IgD-negative memory B cell (primary cell): Measurements from ENCODE around the gene SRPK1. TPM values are rescaled to one million over a fixed set of nuclear protein-coding genes. Genes with fewer than 3 reads are reported as not detected.
"Not testable (repeated sequence)": the region's sequence is repeated elsewhere in the genome, so short reads cannot be mapped to it uniquely, and the experiment has no call there.

ENCODE experiments used
- H3K27ac Mint-ChIP-seq, 3 donors: one replicate each; pipeline ENCODE4 v1.8.0; 2020 to 2022; ENCODE audit warnings: mild to moderate bottlenecking in 3 of 3, mixed read lengths in 3 of 3, moderate library complexity in 1 of 3
- H3K27me3 Mint-ChIP-seq: one replicate; pipeline ENCODE4 v1.8.0; 2021; ENCODE audit warnings: mixed read lengths
- H3K36me3 Mint-ChIP-seq: one replicate; pipeline ENCODE4 v1.8.0; 2020; ENCODE audit warnings: mild to moderate bottlenecking, mixed read lengths
- H3K4me1 Mint-ChIP-seq, 3 donors: one replicate each; pipeline ENCODE4 v1.8.0; 2020 to 2022; ENCODE audit warnings: mixed read lengths in 3 of 3, mild to moderate bottlenecking in 1 of 3
- H3K4me3 Mint-ChIP-seq, 4 donors: one replicate each; pipeline ENCODE4 v1.8.0; 2020 to 2022; ENCODE audit warnings: mild to moderate bottlenecking in 4 of 4, mixed read lengths in 4 of 4, moderate library complexity in 3 of 4
- H3K9me3 Mint-ChIP-seq, 3 donors: one replicate each; pipeline ENCODE4 v1.8.0; 2020 to 2021; ENCODE audit warnings: mixed read lengths in 3 of 3, mild to moderate bottlenecking in 1 of 3
- polyA plus RNA-seq: library from polyadenylated mRNA; unstranded; fragments of 300-500 nt; fragmentation: Illumina TruSeq; gene quantifications from one replicate; pipeline ENCODE4 v1.2.3, GENCODE V29; 2021

SRPK1 gene
- polyA plus RNA-seq, 1 donor from 2014 or later: 36.0 TPM

DNA sequence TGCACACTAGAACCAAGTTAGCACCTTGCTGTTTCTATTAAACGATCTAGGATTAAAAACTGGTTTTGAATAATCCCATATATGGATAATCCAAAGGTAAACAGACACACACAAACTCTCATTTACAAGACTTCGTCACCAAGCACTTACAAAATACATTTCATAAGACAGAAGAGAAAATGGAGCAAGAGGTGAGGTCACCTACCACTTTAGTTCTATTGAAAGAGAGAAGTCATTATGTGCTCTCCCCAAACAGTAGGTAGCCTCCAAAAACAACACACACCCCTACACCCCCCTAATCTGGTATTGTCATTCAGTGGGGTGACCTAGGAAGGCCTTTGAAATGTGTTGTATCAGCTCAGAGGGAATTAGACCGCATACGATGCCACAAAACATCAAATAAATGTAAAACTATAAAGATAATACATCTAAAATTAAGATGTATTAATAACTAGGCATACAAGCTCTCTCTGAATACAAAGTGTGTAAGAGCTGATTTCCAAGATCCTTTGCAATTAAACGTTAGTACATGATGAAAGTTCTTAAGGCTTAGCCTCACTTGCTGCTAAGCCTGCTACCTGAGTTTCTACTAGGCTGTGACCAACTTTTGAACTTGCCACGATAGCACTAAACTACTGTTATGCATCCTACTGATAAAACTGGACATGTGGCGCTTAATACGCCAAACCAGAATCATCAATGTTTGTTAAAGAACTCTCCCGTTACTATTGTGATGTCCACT lies 1.6 kb downstream of the SRPK1 start:
- H3K4me1 Mint-ChIP-seq: peaks cover 18 to 31% (median 23%) of the 10 kb centered on the region in 3 donors
- peak overlapping the region; percentile 55 to 96 (median 93) for H3K27ac Mint-ChIP-seq
- H3K27me3 Mint-ChIP-seq: no peaks in the 10 kb centered on the region
- peaks cover 4% of the 10 kb centered on the region for H3K36me3 Mint-ChIP-seq
- H3K9me3 Mint-ChIP-seq: no peaks in the 10 kb centered on the region
- peak overlapping the region; percentile 89 to 97 (median 96) for H3K4me3 Mint-ChIP-seq

DNA sequence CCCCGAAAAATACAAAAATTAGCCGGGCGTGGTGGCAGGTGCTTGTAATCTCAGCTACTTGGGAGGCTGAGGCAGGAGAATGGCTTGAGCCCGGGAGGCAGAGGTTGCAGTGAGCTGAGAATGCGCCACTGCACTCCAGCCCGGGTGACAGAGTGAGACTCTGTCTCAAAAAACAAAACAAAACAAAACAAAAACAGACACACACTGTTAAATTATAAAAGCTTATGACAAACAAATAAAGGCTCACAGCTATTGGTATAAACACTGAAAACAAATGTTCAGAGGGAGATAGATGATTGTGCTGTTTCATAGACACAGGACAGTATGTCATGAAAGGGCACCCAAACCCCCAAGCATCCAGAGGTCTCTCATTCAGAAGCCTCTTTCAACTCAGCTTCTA lies 4.0 kb downstream of the SRPK1 start:
- not testable (repeated sequence) for H3K9me3 Mint-ChIP-seq, H3K36me3 Mint-ChIP-seq, H3K4me3 Mint-ChIP-seq, H3K27ac Mint-ChIP-seq, H3K27me3 Mint-ChIP-seq
- peaks cover 20 to 30% (median 26%) of the 10 kb centered on the region in 3 donors for H3K4me1 Mint-ChIP-seq

DNA sequence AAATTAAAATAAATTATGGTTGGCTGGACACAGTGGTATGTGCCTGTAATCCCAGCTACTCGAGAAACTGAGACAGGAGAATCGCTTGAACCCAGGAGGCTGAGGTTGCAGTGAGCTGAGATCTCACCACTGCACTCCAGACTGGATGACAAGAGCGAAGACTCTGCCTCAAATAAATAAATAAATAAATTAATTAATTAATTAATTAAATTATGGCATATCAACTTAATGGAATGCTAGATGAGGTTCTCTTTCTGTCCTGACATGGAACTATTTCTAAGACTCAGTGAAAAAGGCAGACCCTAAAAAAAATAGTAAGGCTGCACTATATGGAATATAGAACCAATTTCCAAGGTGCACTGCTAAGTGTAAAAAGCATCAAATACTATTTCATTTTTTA lies 4.8 kb downstream of the SRPK1 start:
- Mint-ChIP-seq H3K27me3 (no peaks in the 10 kb centered on the region), H3K36me3 (peaks cover 7% of the 10 kb centered on the region), H3K4me1 (peaks cover 18 to 26% (median 26%) of the 10 kb centered on the region in 3 donors), H3K4me3 (no peak overlapping the region), H3K27ac (no peak overlapping the region), H3K9me3 (peaks cover 0 to 1% (median 0%) of the 10 kb centered on the region in 3 donors)

DNA sequence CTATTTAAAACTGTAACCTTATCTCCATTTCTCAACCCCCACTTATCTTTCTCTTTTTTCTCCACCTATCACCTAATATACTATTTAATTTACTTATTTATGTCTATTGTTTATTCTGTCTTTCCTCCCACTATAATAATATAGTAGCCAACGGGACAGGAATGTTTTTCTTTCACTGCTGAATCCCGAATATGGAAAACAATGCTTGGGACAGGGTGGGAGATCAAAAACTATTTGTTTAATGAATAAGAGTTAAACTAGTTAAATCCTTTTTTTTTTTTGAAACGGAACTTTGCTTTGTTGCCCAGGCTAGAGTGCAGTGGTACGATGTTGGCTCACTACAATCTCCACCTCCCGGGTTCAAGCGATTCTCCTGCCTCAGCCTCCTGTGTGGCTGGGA lies 6.4 kb downstream of the SRPK1 start:
- H3K27ac Mint-ChIP-seq: peak overlapping the region in 1 of 3 donors; percentile 13
- no peaks in the 10 kb centered on the region for H3K27me3 Mint-ChIP-seq
- peaks cover 17 to 24% (median 22%) of the 10 kb centered on the region in 3 donors for H3K4me1 Mint-ChIP-seq
- H3K9me3 Mint-ChIP-seq: peaks cover 0 to 9% (median 0%) of the 10 kb centered on the region in 3 donors
- H3K36me3 Mint-ChIP-seq: peaks cover 11% of the 10 kb centered on the region
- H3K4me3 Mint-ChIP-seq: no peak overlapping the region

DNA sequence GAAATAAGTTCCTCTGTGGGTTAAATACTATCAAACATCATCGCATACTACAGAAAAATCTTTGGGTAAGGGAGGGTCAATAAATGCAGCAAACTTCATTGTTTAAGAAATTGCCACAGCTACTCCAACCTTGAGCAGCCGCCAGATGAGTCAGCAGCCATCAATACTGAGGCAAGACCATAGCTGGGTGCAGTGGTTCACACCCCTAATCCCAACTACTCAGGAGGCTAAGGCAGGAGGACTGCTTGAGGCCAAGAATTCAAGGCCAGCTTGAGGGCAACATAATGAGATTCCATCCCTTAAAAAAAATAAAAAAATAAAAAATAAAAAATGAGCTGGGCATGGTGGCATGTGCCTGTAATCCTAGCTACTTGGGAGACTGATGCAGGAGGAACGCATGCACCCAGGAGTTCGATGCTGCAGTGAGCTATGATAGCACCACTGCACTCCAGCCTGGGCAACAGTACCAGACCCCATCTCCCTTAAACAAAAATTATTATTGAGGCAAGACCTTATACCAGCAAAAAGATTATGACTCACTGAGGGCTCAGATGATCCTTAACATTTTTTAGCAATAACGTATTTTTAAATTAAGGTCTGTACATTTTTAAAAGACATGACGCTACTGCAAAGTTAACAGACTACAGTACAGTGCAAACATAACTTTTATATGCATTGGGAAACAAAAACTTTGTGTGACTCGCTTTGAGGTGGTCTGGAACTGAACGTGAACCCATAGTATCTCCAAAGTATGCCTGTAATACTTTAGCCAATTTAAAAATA lies 8.8 kb downstream of the SRPK1 start:
- Mint-ChIP-seq H3K4me3 (no peak overlapping the region), H3K9me3 (peaks cover 3 to 23% (median 4%) of the 10 kb centered on the region in 3 donors), H3K4me1 (peaks cover 4 to 10% (median 4%) of the 10 kb centered on the region in 3 donors), H3K27me3 (no peaks in the 10 kb centered on the region), H3K36me3 (peaks cover 21% of the 10 kb centered on the region), H3K27ac (no peak overlapping the region)

DNA sequence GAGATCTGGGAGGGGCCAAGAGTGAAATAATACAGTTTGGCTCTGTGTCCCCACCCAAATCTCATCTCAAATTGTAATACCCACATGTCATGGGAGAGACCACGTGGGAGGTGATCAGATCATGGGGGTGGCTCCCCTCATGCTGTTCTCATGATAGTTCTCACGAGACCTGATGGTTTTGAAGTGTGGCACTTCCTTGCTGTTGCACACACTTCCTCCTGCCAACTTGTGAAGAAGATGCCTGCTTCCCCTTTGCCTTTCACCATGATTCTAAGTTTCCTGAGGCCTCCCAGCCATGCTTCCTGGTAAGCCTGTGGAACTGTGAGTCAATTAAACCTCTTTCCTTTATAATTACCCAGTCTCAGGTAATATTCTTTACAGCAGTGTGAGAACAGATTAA lies 11.3 kb downstream of the SRPK1 start:
- H3K27me3 Mint-ChIP-seq, H3K4me3 Mint-ChIP-seq, H3K27ac Mint-ChIP-seq: not testable (repeated sequence)
- peaks cover 3 to 23% (median 4%) of the 10 kb centered on the region in 3 donors for H3K9me3 Mint-ChIP-seq
- H3K4me1 Mint-ChIP-seq: peaks cover 10 to 15% (median 12%) of the 10 kb centered on the region in 3 donors
- peaks cover 19% of the 10 kb centered on the region for H3K36me3 Mint-ChIP-seq

DNA sequence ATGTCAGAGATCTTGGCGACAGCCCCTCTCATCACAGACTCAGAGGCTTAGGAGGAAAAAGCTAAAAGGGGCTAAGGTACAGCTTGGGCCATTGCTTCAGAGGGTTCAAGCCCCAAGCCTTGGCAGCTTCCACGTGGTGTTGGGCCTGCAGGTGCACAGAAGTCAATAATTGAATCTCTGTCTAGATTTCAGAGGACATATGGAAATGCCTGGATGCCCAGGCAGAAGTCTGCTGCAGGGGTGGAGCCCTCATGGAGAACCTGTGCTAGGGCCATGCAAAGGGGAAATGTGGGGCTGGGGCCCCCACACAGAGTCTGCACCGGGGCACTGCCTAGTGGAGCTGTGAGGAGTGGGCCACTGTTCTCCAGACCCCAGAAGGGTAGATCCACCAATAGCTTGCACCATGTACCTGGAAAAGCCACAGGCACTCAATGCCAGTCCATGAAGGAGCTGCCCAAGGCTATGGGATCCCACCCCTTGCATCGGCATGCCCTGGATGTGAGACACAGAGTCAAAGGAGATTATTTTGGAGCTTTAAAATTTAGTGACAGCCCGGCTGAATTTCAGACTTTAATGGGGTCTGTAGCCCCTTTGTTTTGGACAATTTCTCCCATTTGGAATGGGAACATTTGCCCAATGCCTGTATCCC lies 12.0 kb downstream of the SRPK1 start:
- Mint-ChIP-seq H3K36me3 (peaks cover 19% of the 10 kb centered on the region), H3K4me1 (peaks cover 11 to 15% (median 12%) of the 10 kb centered on the region in 3 donors), H3K9me3 (peaks cover 3 to 23% (median 4%) of the 10 kb centered on the region in 3 donors), H3K4me3 (peak overlapping the region in 1 of 4 donors; percentile 41), H3K27ac (peak overlapping the region in 1 of 3 donors; percentile 23)
- H3K27me3 Mint-ChIP-seq: not testable (repeated sequence)

DNA sequence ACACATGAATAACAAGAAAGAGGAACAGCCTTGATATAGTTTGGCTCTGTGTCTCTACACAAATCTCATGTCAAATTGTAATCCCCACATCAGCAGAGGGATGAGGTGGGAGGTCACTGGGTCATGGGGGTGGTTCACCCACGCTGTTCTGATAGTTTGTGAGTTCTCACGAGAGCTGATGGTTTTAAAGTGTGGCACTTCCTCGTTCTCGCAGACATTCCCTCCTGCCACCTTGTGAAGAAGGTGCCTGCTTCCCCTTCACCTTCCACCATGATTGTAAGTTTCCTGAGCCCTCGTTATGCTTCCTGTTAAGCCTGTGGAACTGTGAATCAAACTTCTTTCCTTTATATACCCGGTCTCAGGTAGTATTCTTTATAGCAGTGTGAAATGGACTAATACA lies 13.1 kb downstream of the SRPK1 start:
- Mint-ChIP-seq H3K36me3 (peaks cover 19% of the 10 kb centered on the region), H3K27ac (no peak overlapping the region), H3K9me3 (peaks cover 3 to 23% (median 4%) of the 10 kb centered on the region in 3 donors), H3K4me1 (peaks cover 11 to 15% (median 12%) of the 10 kb centered on the region in 3 donors), H3K4me3 (no peak overlapping the region), H3K27me3 (no peaks in the 10 kb centered on the region)

DNA sequence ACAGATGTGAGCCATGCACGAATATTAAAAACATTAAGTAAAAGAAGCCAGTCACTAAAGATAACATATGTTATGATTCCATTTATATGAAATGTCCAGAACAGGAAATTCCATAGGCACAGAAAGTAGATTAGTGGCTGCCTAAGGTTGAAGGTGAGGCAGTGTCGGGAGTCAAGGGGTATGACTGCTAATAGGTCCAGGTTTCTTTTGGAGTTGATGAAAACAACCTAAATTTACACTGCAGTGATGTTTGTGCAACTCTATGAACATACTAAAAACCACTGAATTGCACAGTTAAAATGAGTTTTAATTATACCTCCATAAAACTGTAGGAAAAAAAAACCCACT lies 14.4 kb downstream of the SRPK1 start:
- H3K36me3 Mint-ChIP-seq: peaks cover 19% of the 10 kb centered on the region
- H3K4me1 Mint-ChIP-seq: peaks cover 10 to 12% (median 12%) of the 10 kb centered on the region in 3 donors
- no peak overlapping the region for H3K4me3 Mint-ChIP-seq
- peaks cover 3 to 23% (median 4%) of the 10 kb centered on the region in 3 donors for H3K9me3 Mint-ChIP-seq
- H3K27me3 Mint-ChIP-seq: no peaks in the 10 kb centered on the region
- no peak overlapping the region for H3K27ac Mint-ChIP-seq

DNA sequence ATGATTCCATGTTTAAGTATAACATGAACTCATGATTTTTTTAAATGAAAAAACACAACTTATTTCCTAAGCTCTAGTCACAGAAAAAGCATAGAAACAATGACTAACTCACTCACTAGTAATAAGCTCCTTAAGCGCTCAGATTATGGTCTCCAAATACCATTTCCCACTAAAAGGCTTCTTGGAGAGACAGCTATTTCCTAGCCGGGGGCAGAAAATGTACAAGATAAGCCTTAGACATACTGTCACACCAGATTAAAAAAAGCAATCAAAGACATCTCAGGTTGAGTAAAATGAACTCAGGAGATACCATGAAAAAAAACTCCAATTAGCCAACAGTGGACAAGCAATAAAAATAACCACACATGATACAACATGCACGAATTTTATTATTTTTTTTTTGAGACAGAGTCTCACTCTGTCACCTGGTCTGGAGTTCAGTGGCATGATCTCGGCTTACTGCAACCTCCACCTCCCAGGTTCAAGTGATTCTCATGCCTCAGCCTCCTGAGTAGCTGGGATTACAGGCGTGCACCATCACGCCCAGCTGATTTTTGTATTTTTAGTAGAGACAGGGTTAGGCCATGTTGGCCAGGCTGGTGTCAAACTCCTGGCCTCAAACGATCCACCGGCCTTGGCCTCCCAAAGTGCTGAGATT lies 14.9 kb downstream of the SRPK1 start:
- Mint-ChIP-seq H3K36me3 (peaks cover 15% of the 10 kb centered on the region), H3K27ac (no peak overlapping the region), H3K4me1 (peaks cover 10 to 12% (median 10%) of the 10 kb centered on the region in 3 donors)

DNA sequence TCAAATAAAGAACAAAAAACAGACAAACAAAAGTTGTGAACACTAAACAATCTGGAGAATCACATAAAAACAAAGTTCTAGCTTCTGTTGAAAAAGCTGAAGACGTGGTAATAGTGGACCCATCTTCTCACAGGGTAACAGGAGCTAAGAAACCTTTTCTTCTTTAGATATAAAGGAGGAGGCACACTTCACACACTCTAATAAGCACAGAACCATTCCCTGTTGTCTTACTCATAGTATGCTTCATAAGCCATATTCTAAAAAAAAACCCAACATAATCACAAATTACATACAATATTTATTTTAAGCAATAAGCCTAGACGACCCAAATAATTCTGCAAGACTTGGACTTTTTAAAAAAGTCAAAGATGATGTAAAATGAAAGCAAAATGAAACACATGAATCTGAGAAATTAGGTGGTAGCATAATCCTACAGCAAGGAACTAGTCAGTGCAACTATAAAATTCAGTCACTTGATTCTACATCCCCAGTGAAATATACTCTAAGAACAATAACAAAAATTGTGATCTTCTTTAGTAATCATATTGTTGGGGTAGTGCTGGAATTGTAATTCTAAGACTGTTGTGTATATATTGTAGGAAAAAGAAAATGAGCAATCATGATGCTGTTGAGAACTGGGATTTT lies 15.6 kb downstream of the SRPK1 start:
- Mint-ChIP-seq H3K27ac (no peak overlapping the region), H3K4me1 (peaks cover 10 to 12% (median 10%) of the 10 kb centered on the region in 3 donors), H3K4me3 (no peak overlapping the region), H3K27me3 (no peaks in the 10 kb centered on the region), H3K9me3 (peaks cover 3 to 17% (median 4%) of the 10 kb centered on the region in 3 donors), H3K36me3 (peaks cover 18% of the 10 kb centered on the region)

More for the DNA sequence above, 14.9 kb downstream of the SRPK1 start:
- Mint-ChIP-seq H3K9me3 (peaks cover 3 to 21% (median 4%) of the 10 kb centered on the region in 3 donors), H3K27me3 (no peaks in the 10 kb centered on the region), H3K4me3 (no peak overlapping the region)

DNA sequence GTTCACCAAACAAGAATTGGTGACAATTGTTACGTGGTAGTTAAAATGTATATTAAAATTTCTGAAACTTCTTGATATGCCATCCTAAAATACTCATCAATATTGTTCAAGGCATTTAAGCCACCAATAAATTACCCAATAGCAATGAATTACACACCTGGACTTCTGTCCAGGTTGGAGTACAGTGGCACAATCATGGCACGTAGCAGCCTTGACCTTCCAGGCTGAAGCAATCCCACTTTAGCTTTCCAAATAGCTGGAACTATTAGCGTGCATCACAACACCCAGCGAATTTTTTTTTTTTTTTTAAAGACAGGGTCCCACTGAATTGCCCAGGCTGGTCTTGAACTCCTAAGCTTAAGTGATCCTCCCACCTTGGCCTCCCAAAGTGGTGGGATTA lies 17.2 kb downstream of the SRPK1 start:
- Mint-ChIP-seq H3K36me3 (peaks cover 13% of the 10 kb centered on the region), H3K27ac (no peak overlapping the region), H3K4me1 (peaks cover 8 to 12% (median 10%) of the 10 kb centered on the region in 3 donors), H3K4me3 (no peak overlapping the region), H3K27me3 (no peaks in the 10 kb centered on the region), H3K9me3 (peaks cover 0 to 9% (median 4%) of the 10 kb centered on the region in 3 donors)

DNA sequence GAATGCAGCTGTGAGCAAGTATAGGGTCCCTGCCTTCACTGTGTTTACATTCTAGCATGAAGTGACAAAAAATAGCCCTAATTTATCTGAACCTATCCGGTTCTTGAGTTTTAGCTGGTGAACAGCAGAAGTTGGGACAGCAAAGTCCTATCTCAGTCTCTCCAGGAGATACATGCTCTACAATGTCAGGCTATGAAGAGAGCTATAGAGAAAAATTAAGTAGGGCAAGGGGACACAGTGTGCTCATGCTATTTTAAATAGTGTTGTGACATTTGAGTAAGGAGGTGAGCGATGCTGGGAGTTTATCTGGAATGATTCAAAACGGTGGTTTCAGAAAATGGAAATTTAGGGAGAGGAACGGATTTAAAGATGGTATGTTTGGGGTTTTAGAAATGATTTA lies 20.4 kb downstream of the SRPK1 start:
- Mint-ChIP-seq H3K4me3 (no peak overlapping the region), H3K4me1 (peaks cover 8 to 13% (median 9%) of the 10 kb centered on the region in 3 donors), H3K27ac (peak overlapping the region in 1 of 3 donors; percentile 12), H3K27me3 (no peaks in the 10 kb centered on the region), H3K9me3 (no peaks in the 10 kb centered on the region), H3K36me3 (peaks cover 8% of the 10 kb centered on the region)

DNA sequence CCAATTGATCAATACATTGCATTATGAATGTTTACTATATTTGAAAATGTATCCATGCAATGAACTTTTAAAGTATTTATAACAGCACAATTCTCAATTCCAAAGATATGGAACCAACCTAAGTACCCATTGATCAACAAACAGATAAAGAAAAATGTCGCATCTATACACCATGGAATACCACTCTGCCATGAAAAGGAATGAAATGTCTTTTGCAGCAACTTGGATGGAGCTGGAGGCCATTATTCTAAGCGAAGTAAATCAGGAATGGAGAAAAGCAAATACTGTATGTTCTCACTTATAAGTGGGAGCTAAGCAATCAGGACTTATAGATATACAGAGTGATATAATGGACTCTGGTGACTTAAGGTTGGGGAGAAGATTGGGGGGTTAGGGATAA lies 22.9 kb downstream of the SRPK1 start:
- H3K27me3 Mint-ChIP-seq: no peaks in the 10 kb centered on the region
- no peak overlapping the region for H3K4me3 Mint-ChIP-seq
- peaks cover 10 to 20% (median 16%) of the 10 kb centered on the region in 3 donors for H3K4me1 Mint-ChIP-seq
- H3K36me3 Mint-ChIP-seq: peaks cover 14% of the 10 kb centered on the region
- H3K9me3 Mint-ChIP-seq: no peaks in the 10 kb centered on the region
- H3K27ac Mint-ChIP-seq: no peak overlapping the region
